ENCODE results near the gene PIGM.

The PIGM gene

GRCh38 chr1:160011781-160012180 lies 20.0 kb downstream of the PIGM start:
- H3K4me3 ChIP-seq (ENCODE audit: low read depth, low read length) = no peak overlapping the region
- DNase-seq (ENCODE audit: low read depth, low spot score) = no peak
- in situ Hi-C loops (cut with HindIII; ENCODE audit: low sequenced_read_pairs) = no loop called here
- TF ChIP-seq, protein P1, sequence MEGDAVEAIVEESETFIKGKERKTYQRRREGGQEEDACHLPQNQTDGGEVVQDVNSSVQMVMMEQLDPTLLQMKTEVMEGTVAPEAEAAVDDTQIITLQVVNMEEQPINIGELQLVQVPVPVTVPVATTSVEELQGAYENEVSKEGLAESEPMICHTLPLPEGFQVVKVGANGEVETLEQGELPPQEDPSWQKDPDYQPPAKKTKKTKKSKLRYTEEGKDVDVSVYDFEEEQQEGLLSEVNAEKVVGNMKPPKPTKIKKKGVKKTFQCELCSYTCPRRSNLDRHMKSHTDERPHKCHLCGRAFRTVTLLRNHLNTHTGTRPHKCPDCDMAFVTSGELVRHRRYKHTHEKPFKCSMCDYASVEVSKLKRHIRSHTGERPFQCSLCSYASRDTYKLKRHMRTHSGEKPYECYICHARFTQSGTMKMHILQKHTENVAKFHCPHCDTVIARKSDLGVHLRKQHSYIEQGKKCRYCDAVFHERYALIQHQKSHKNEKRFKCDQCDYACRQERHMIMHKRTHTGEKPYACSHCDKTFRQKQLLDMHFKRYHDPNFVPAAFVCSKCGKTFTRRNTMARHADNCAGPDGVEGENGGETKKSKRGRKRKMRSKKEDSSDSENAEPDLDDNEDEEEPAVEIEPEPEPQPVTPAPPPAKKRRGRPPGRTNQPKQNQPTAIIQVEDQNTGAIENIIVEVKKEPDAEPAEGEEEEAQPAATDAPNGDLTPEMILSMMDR (IDR thresholded peaks at IDR 0.05; ENCODE audit: low read depth, low read length) = no peak

GRCh38 chr1:160009801-160010200 lies 22.0 kb downstream of the PIGM start:
- TF ChIP-seq, protein P1 (IDR thresholded peaks at IDR 0.05; ENCODE audit: low read depth, low read length) = no peak
- no peak overlapping the region for H3K4me3 ChIP-seq (ENCODE audit: low read depth, low read length)
- in situ Hi-C loops (cut with HindIII; ENCODE audit: low sequenced_read_pairs) = no loop called here
- DNase-seq (ENCODE audit: low read depth, low spot score) = no peak

DNA sequence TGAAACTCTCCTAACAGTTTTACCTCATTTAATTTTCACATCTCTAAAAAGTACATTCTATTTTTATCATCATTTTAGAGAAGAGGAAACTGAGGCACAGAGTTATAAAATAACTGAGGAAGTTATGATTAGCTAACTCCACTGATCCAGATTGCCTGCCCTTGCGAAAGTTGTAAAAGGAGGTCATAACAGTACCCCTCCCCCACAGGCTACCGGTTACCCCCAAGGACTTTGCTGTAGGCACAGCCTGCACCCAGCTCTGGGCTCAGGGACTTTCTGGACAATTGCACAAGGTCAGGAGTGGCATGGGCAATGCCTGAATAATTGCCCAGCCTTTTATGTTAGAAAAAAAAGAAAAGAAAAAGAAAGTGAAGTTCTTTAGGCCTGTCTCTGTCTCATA lies 22.7 kb downstream of the PIGM start:
- in situ Hi-C loops (cut with HindIII; ENCODE audit: low sequenced_read_pairs) = no loop called here
- no peak for DNase-seq (ENCODE audit: low read depth, low spot score)
- no peak overlapping the region for H3K4me3 ChIP-seq (ENCODE audit: low read depth, low read length)
- TF ChIP-seq, protein P1 (IDR thresholded peaks at IDR 0.05; ENCODE audit: low read depth, low read length) = no peak

- TF ChIP-seq, protein P1 (IDR thresholded peaks at IDR 0.05; ENCODE audit: low read depth, low read length) = peak; percentile 60
- H3K4me3 ChIP-seq (ENCODE audit: low read depth, low read length) = no peak overlapping the region
- in situ Hi-C loops (cut with HindIII; ENCODE audit: low sequenced_read_pairs) = no loop called here
- peak; percentile 46 for DNase-seq (ENCODE audit: low read depth, low spot score)
These were observed 24.1 kb downstream of the PIGM start for GRCh38 chr1:160007577-160008200.

DNA sequence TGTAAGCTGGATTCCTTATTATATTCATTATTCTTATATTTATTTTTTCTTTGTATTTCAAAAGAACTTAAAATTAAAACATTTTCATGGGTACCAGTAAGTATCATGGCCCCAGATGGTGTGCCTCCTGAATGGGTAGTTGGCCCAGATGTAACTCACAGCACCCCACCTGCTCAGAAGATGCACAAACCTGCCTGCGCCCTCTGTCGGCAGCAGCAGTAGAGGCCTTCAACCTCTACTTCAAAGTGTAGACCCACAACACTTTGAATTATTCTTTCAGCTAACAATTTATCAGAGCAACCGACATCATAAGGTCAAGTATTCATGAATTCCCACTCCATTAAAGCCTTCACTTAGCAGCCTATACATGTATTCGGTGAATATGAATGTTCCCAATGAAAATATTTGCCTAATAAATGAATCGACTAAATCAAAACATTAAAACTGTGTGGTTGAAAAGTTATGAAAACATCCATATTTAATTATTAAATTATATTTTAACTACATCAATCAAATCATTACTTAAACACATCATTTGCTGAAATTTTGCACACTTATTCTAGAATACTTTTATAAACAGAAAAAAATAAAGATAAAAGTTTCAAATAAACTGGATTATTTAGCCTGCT lies 25.4 kb downstream of the PIGM start:
- TF ChIP-seq, protein P1 (IDR thresholded peaks at IDR 0.05; ENCODE audit: low read depth, low read length) = peak; percentile 99
- in situ Hi-C loops (cut with HindIII; ENCODE audit: low sequenced_read_pairs) = no loop called here
- peak; percentile 65 for DNase-seq (ENCODE audit: low read depth, low spot score)
- H3K4me3 ChIP-seq (ENCODE audit: low read depth, low read length) = no peak overlapping the region

DNA sequence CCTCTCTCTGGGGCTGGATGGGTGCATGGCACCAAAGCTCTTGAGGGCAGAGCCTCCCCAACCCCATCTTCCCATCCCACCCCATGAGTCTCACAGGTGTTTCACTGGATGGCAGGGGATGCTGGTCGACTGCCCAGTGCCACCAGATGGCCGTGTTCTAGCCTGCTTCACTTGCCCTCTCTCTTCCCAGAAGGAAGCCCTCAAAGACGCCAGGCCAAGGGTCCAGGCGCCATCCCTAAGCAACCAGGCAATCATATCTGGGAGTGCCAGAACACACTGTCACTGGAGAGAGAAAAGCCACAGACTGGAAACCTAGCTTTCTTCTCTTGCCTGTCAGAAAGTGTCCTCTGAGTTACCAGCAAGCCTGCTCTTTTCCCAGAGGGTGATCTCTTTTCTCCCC lies 26.7 kb downstream of the PIGM start:
- H3K4me3 ChIP-seq (ENCODE audit: low read depth, low read length) = no peak overlapping the region
- TF ChIP-seq, protein P1 (IDR thresholded peaks at IDR 0.05; ENCODE audit: low read depth, low read length) = no peak
- in situ Hi-C loops (cut with HindIII; ENCODE audit: low sequenced_read_pairs) = no loop called here
- DNase-seq (ENCODE audit: low read depth, low spot score) = no peak

All from astrocyte of the spinal cord (primary cell).